SK-N-MC (cell line): ENCODE measurements around the gene BBIP1.

Experiments
- DNase-seq: peaks from one replicate; pipeline ENCODE4 v3.0.0-alpha.2; 2011; ENCODE audit warnings: low read depth, low spot score
- H3K27ac ChIP-seq: fragments of 200-600 bp; sonication (generic); 2 replicates; pipeline ENCODE4 v1.5.1; 2016; ENCODE audit warnings: mixed run types
- H3K36me3 ChIP-seq: fragments of 200-600 bp; sonication (generic); 2 replicates; pipeline ENCODE4 v1.6.1; 2017; ENCODE audit warnings: antibody characterized with exemption, low read length, mixed read lengths; ENCODE audit not compliant: insufficient read depth
- H3K4me3 ChIP-seq: fragments of 200-600 bp; sonication (generic); 2 replicates; pipeline ENCODE4 v1.5.1; 2016
- H3K9ac ChIP-seq: fragments of 200-600 bp; sonication (generic); 2 replicates; pipeline ENCODE4 v1.8.0; 2017; ENCODE audit warnings: mixed run types, mixed read lengths; ENCODE audit not compliant: insufficient read length
- H3K9me3 ChIP-seq: fragments of 200-600 bp; sonication (generic); 2 replicates; pipeline ENCODE4 v1.6.1; 2017; ENCODE audit warnings: low read depth, mild to moderate bottlenecking, antibody characterized with exemption, low read length, moderate library complexity, mixed read lengths
- EZH2 ChIP-seq: fragments of 200-600 bp; sonication (generic); IDR thresholded peaks from one replicate; pipeline ENCODE4 v1.6.1; 2017; ENCODE audit warnings: antibody characterized with exemption
- FOXP2 ChIP-seq: optimal IDR thresholded peaks from 2 replicates; pipeline ENCODE3; 2011; ENCODE audit warnings: mild to moderate bottlenecking, moderate library complexity; ENCODE audit not compliant: insufficient read depth; ENCODE audit errors: extremely low read length, control extremely low read depth
- POLR2AphosphoS5 ChIP-seq: IDR thresholded peaks from 2 replicates; pipeline ENCODE4 v1.6.1; 2012; ENCODE audit warnings: mild to moderate bottlenecking, low read depth, low read length, borderline replicate concordance

Gene BBIP1

GRCh38 chr10:110864662-110865140, 54.3 kb downstream of the BBIP1 start:
- H3K4me3 ChIP-seq = no peak overlapping the region
- TF ChIP-seq EZH2 (no peak), POLR2AphosphoS5 (no peak), FOXP2 (no peak)
- no peak overlapping the region for H3K9ac ChIP-seq
- H3K36me3 ChIP-seq = no peaks in the 10 kb centered on the region
- peak overlapping the region; percentile 77; the same call in 1 of the 2 replicates for H3K27ac ChIP-seq
- H3K9me3 ChIP-seq = no peaks in the 10 kb centered on the region
- no peak for DNase-seq

GRCh38 chr10:110863956-110864355, 55.0 kb downstream of the BBIP1 start:
- no peak for TF ChIP-seq FOXP2
- TF ChIP-seq EZH2 = no peak
- TF ChIP-seq POLR2AphosphoS5 = no peak
- no peaks in the 10 kb centered on the region for H3K9me3 ChIP-seq
- H3K4me3 ChIP-seq = no peak overlapping the region
- H3K27ac ChIP-seq = no peak overlapping the region
- no peak for DNase-seq
- H3K36me3 ChIP-seq = no peaks in the 10 kb centered on the region
- H3K9ac ChIP-seq = no peak overlapping the region

- no peaks in the 10 kb centered on the region for H3K36me3 ChIP-seq
- no peak overlapping the region for H3K9ac ChIP-seq
- H3K9me3 ChIP-seq = no peaks in the 10 kb centered on the region
- no peak for DNase-seq
- H3K4me3 ChIP-seq = no peak overlapping the region
- TF ChIP-seq EZH2 (no peak), FOXP2 (no peak), POLR2AphosphoS5 (no peak)
- H3K27ac ChIP-seq = no peak overlapping the region
These were observed 55.6 kb downstream of the BBIP1 start for GRCh38 chr10:110863361-110863760.

- no peak overlapping the region for H3K27ac ChIP-seq
- H3K4me3 ChIP-seq = no peak overlapping the region
- no peaks in the 10 kb centered on the region for H3K9me3 ChIP-seq
- DNase-seq = no peak
- H3K9ac ChIP-seq = no peak overlapping the region
- H3K36me3 ChIP-seq = no peaks in the 10 kb centered on the region
- TF ChIP-seq FOXP2 (no peak), EZH2 (no peak), POLR2AphosphoS5 (no peak)
These were observed 56.0 kb downstream of the BBIP1 start for GRCh38 chr10:110862961-110863360.

GRCh38 chr10:110861930-110862649, 56.9 kb downstream of the BBIP1 start:
- H3K9ac ChIP-seq = no peak overlapping the region

GRCh38 chr10:110861476-110861875, 57.5 kb downstream of the BBIP1 start:
- DNase-seq = no peak
- Histone ChIP-seq H3K27ac (no peak overlapping the region), H3K9me3 (no peaks in the 10 kb centered on the region), H3K9ac (no peak overlapping the region), H3K36me3 (no peaks in the 10 kb centered on the region), H3K4me3 (no peak overlapping the region)
- no peak for TF ChIP-seq POLR2AphosphoS5

More at GRCh38 chr10:110861930-110862649, 56.9 kb downstream of the BBIP1 start:
- Histone ChIP-seq H3K27ac (no peak overlapping the region), H3K9me3 (no peaks in the 10 kb centered on the region), H3K36me3 (no peaks in the 10 kb centered on the region), H3K4me3 (no peak overlapping the region)
- TF ChIP-seq POLR2AphosphoS5 = no peak
- TF ChIP-seq EZH2 = no peak
- TF ChIP-seq FOXP2 = no peak
- DNase-seq = no peak

- Histone ChIP-seq H3K36me3 (no peaks in the 10 kb centered on the region), H3K9ac (no peak overlapping the region), H3K4me3 (no peak overlapping the region), H3K9me3 (no peaks in the 10 kb centered on the region), H3K27ac (peak overlapping the region; percentile 91)
- DNase-seq = no peak
- no peak for TF ChIP-seq FOXP2
- TF ChIP-seq EZH2 = no peak
- no peak for TF ChIP-seq POLR2AphosphoS5
These were observed 58.3 kb downstream of the BBIP1 start for GRCh38 chr10:110860576-110861241.

- DNase-seq = no peak
- Histone ChIP-seq H3K4me3 (peak overlapping the region; percentile 38; the same call in 1 of the 2 replicates), H3K36me3 (no peaks in the 10 kb centered on the region), H3K9ac (no peak overlapping the region), H3K9me3 (no peaks in the 10 kb centered on the region), H3K27ac (peak overlapping the region; percentile 91)
- no peak for TF ChIP-seq POLR2AphosphoS5
- no peak for TF ChIP-seq EZH2
- TF ChIP-seq FOXP2 = no peak
These were observed 59.0 kb downstream of the BBIP1 start for GRCh38 chr10:110859973-110860376.
